Transverse colon (tissue), 4 donors: Measurements from ENCODE around the gene PLXNB2. TPM values are rescaled to one million over a fixed set of nuclear protein-coding genes. Genes with fewer than 3 reads are reported as not detected.

Experiments
- DNase-seq: peaks from one replicate; pipeline ENCODE4 v3.0.0-alpha.2; 2019
- H3K27ac ChIP-seq, 4 donors: fragments of 200-600 bp; sonication (generic); 2 replicates each; pipeline ENCODE4 v1.5.1; 2016 to 2018; ENCODE audit warnings: inconsistent platforms in 4 of 4
- H3K27me3 ChIP-seq: fragments of 200-600 bp; sonication (generic); 2 replicates; pipeline ENCODE4 v1.5.1; 2017; ENCODE audit warnings: inconsistent platforms
- H3K36me3 ChIP-seq, 4 donors: fragments of 200-600 bp; sonication (generic); 2 replicates each; pipeline ENCODE4 v1.5.1; 2017 to 2019; ENCODE audit warnings: inconsistent platforms in 4 of 4
- H3K4me1 ChIP-seq, 4 donors: fragments of 200-600 bp; sonication (generic); 2 replicates each; pipeline ENCODE4 v1.5.1; 2017 to 2020; ENCODE audit warnings: inconsistent platforms in 4 of 4
- H3K4me3 ChIP-seq, 4 donors: fragments of 200-600 bp; sonication (generic); 1 replicate in 1 of 4; 2 replicates in 3 of 4; pipeline versions ENCODE4 v1.5.1 to v1.6.1; 2017 to 2019; ENCODE audit warnings: inconsistent platforms in 4 of 4
- H3K9me3 ChIP-seq, 2 donors: fragments of 200-600 bp; sonication (generic); 2 replicates each; pipeline ENCODE4 v1.5.1; 2017 to 2019; ENCODE audit warnings: inconsistent platforms in 2 of 2
- CTCF ChIP-seq, 5 experiments: fragments of 200-600 bp in 3 of 5; fragments of 450-650 bp in 2 of 5; sonication (generic) in 3 of 5; IDR thresholded peaks; 1 replicate in 2 of 5; 2 replicates in 3 of 5; pipeline ENCODE4 v1.5.1; 2016 to 2017; ENCODE audit warnings: antibody characterized with exemption in 5 of 5, inconsistent platforms in 3 of 5, mild to moderate bottlenecking in 2 of 5, moderate library complexity in 1 of 5
- EP300 ChIP-seq: sonication (generic); formaldehyde crosslinking; IDR thresholded peaks from one replicate; pipeline ENCODE4 v1.6.1; 2017; ENCODE audit warnings: antibody characterized with exemption, low read depth
- POLR2A ChIP-seq: fragments of 450-650 bp; IDR thresholded peaks from one replicate; pipeline ENCODE4 v1.6.1; 2016; ENCODE audit warnings: antibody characterized with exemption, mild to moderate bottlenecking, moderate library complexity
- POLR2AphosphoS5 ChIP-seq, 3 donors: sonication (generic); formaldehyde crosslinking; IDR thresholded peaks; one replicate each; pipeline ENCODE4 v1.6.1; 2016; ENCODE audit warnings: antibody characterized with exemption in 3 of 3
- WGBS, 2 donors: methylation state at CpG; one replicate each; pipeline ENCODE4 v1.1.5; 2018; ENCODE audit warnings: low coverage in 1 of 2; 5-methylcytosine and 5-hydroxymethylcytosine counted together
- in situ Hi-C, 4 donors: fragments of 200-750 bp; cut with MboI; loops; one replicate each; pipeline versions ENCODE4 v1.15.0 to v1.15.1; 2017; ENCODE audit warnings: low sequenced_read_pairs in 3 of 4, low pct_ligation_motif_present in 1 of 4, low pct_unique_long_range_greater_than_20kb in 1 of 4
- intact Hi-C: fragments of 100-400 bp; cut with DNase I; formaldehyde crosslinking; loops from one replicate; pipeline ENCODE4 v1.15.1; 2023; ENCODE audit warnings: low total_unique reads
- total RNA-seq, 4 donors: library from RNA; depleted of rRNA; stranded (reverse); fragments of >200 nt; gene quantifications; one replicate each; pipeline ENCODE4 v1.1.0, GENCODE V29; 2016

The PLXNB2 gene
- total RNA-seq, 4 donors from 2014 or later: 305 to 880 (median 460) TPM

GRCh38 chr22:50304528-50305392 lies 2.7 kb downstream of the PLXNB2 start:
- intact Hi-C loops (no loop called here), in situ Hi-C loops (no loop called here)
- TF ChIP-seq POLR2A (no peak), CTCF (IDR thresholded peaks at IDR 0.05) (no peak), EP300 (no peak), POLR2AphosphoS5 (IDR thresholded peaks at IDR 0.05) (no peak)
- peak overlapping the region; percentile 92 to 97 (median 94) for H3K27ac ChIP-seq
- H3K27me3 ChIP-seq: no peaks in the 10 kb centered on the region
- 27% methylated on average over 16 of the region's 22 CpGs; no CpG with 5 or more reads in 1 of the 2 donors for WGBS, 2 donors
- peak overlapping the region in 2 of 4 donors; percentile 94 to 97 for H3K4me3 ChIP-seq
- no peaks in the 10 kb centered on the region for H3K36me3 ChIP-seq
- peaks cover 56 to 88% (median 77%) of the 10 kb centered on the region in 4 donors for H3K4me1 ChIP-seq
- peak; percentile 56 for DNase-seq
- no peaks in the 10 kb centered on the region for H3K9me3 ChIP-seq

- no peaks in the 10 kb centered on the region for H3K9me3 ChIP-seq
- no peaks in the 10 kb centered on the region for H3K27me3 ChIP-seq
- peak overlapping the region in 1 of 4 donors; percentile 97 for H3K4me3 ChIP-seq
- WGBS, 2 donors: 21% methylated on average over 11 of the region's 11 CpGs; no CpG with 5 or more reads in 1 of the 2 donors
- TF ChIP-seq POLR2AphosphoS5 (IDR thresholded peaks at IDR 0.05) (no peak), CTCF (IDR thresholded peaks at IDR 0.05) (peak in 1 of 5 experiments; percentile 22)
- in situ Hi-C loops (no loop called here), intact Hi-C loops (no loop called here)
- no peaks in the 10 kb centered on the region for H3K36me3 ChIP-seq
- H3K4me1 ChIP-seq: peaks cover 64 to 92% (median 83%) of the 10 kb centered on the region in 4 donors
- peak; percentile 72 for DNase-seq
- H3K27ac ChIP-seq: peak overlapping the region; percentile 92 to 97 (median 94)
Measured at GRCh38 chr22:50303848-50304527, 3.5 kb downstream of the PLXNB2 start.

GRCh38 chr22:50303515-50303847 lies 4.0 kb downstream of the PLXNB2 start:
- intact Hi-C loops (no loop called here), in situ Hi-C loops (no loop called here)

More at GRCh38 chr22:50303515-50303847, 4.0 kb downstream of the PLXNB2 start:
- Histone ChIP-seq H3K36me3 (no peaks in the 10 kb centered on the region), H3K27me3 (no peaks in the 10 kb centered on the region), H3K4me1 (peaks cover 69 to 92% (median 83%) of the 10 kb centered on the region in 4 donors), H3K4me3 (peak overlapping the region in 1 of 4 donors; percentile 8), H3K9me3 (no peaks in the 10 kb centered on the region), H3K27ac (peak overlapping the region; percentile 92 to 97 (median 94))
- DNase-seq: no peak
- 49% methylated on average over 7 of the region's 7 CpGs; no CpG with 5 or more reads in 1 of the 2 donors for WGBS, 2 donors
- no peak for TF ChIP-seq POLR2AphosphoS5 (IDR thresholded peaks at IDR 0.05)
- TF ChIP-seq CTCF (IDR thresholded peaks at IDR 0.05): no peak
- TF ChIP-seq EP300: no peak
- TF ChIP-seq POLR2A: no peak
